Measurements from ENCODE around the gene KDELR1. TPM values are rescaled to one million over a fixed set of nuclear protein-coding genes. Genes with fewer than 3 reads are reported as not detected.

Gene KDELR1
- total RNA-seq, 2 experiments from 2014 or later = 81.5 to 83.8 TPM

GRCh38 chr19:48413879-48414587, 22.7 kb upstream of the KDELR1 start:
- H3K4me3 Mint-ChIP-seq = no peak overlapping the region
- intact Hi-C loops (cut with micrococcal nuclease) = no loop called here

DNA sequence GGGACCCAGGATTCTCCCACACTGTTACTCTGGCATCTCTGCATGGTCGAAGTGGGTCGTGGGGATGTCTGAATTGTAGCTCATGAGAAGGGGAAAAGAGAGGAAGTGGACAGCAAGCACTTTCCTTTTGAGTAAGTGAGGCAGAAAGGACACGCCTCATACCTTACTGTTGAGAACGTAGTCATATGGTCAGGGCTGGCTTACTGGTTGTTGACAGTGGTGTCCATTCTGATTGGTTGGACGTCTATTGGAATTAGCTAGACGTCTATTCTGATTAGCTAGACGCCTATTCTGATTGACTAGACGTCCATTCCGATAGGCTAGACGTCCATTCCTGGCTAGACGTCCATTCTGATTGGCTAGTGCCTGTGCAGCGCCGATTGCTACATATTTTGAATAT, 14.5 kb upstream of the KDELR1 start:
- no peak for DNase-seq
- CTCF ChIA-PET = interaction anchor here (1.2 to 2.4 kb wide), 2 partner anchors 10 to 15 kb away, joined by 3 to 13 read pairs; partner anchors contain the start of gene KDELR1
- no peak overlapping the region for H3K27ac Mint-ChIP-seq
- intact Hi-C loops (cut with micrococcal nuclease) = no loop called here
- no peaks in the 10 kb centered on the region for H3K36me3 Mint-ChIP-seq (ENCODE audit: low read depth)
- H3K9me3 Mint-ChIP-seq = no peaks in the 10 kb centered on the region
- no peak overlapping the region for H3K4me3 Mint-ChIP-seq
- H3K4me1 Mint-ChIP-seq (ENCODE audit: low read depth) = peaks cover 2% of the 10 kb centered on the region
- peaks cover 3% of the 10 kb centered on the region for H3K27me3 Mint-ChIP-seq (ENCODE audit: low read depth)

More at GRCh38 chr19:48413879-48414587, 22.7 kb upstream of the KDELR1 start:
- Mint-ChIP-seq H3K27ac (no peak overlapping the region), H3K36me3 (ENCODE audit: low read depth) (no peaks in the 10 kb centered on the region), H3K27me3 (ENCODE audit: low read depth) (peaks cover 13% of the 10 kb centered on the region), H3K9me3 (no peaks in the 10 kb centered on the region), H3K4me1 (ENCODE audit: low read depth) (peaks cover 24% of the 10 kb centered on the region)
- CTCF ChIA-PET = interaction anchor here (1.1 kb wide), 1 partner anchor 23 kb away, joined by 3 read pairs; the partner anchor contains the start of gene KDELR1
- DNase-seq = no peak

DNA sequence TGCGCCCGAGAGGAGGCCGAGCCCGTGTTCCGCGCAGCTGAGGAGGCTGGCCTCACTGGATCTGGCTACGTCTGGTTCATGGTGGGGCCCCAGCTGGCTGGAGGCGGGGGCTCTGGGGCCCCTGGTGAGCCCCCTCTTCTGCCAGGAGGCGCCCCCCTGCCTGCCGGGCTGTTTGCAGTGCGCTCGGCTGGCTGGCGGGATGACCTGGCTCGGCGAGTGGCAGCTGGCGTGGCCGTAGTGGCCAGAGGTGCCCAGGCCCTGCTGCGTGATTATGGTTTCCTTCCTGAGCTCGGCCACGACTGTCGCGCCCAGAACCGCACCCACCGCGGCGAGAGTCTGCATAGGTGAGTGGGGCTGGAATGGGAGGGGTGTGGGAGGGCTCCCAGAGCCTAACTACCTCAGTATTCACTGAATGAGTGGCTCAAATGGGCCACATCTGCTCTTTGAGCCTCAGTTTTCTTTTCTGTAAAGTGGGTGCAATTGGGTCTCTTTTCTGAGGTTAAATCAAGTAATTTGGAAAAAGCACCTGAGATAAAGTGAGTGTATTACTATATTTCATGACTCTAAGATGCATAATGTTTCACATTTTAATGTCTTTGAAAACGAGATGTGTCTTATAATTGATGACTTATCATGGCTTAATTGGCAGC, 13.8 kb upstream of the KDELR1 start:
- no peak overlapping the region for H3K4me3 Mint-ChIP-seq
- intact Hi-C loops (cut with micrococcal nuclease) = no loop called here

GRCh38 chr19:48403606-48404005, 12.3 kb upstream of the KDELR1 start:
- H3K27me3 Mint-ChIP-seq (ENCODE audit: low read depth) = peaks cover 5% of the 10 kb centered on the region
- no peak overlapping the region for H3K4me3 Mint-ChIP-seq
- CTCF ChIA-PET = interaction anchor here (2.3 kb wide), 1 partner anchor 12 kb away, joined by 9 read pairs; the partner anchor contains the start of gene KDELR1
- DNase-seq = peak; percentile 72
- intact Hi-C loops (cut with micrococcal nuclease) = no loop called here
- H3K4me1 Mint-ChIP-seq (ENCODE audit: low read depth) = peaks cover 11% of the 10 kb centered on the region
- no peaks in the 10 kb centered on the region for H3K36me3 Mint-ChIP-seq (ENCODE audit: low read depth)
- H3K27ac Mint-ChIP-seq = no peak overlapping the region
- peaks cover 5% of the 10 kb centered on the region for H3K9me3 Mint-ChIP-seq

More for the DNA sequence above, 13.8 kb upstream of the KDELR1 start:
- Mint-ChIP-seq H3K27me3 (ENCODE audit: low read depth) (peaks cover 3% of the 10 kb centered on the region), H3K9me3 (no peaks in the 10 kb centered on the region), H3K27ac (no peak overlapping the region), H3K36me3 (ENCODE audit: low read depth) (no peaks in the 10 kb centered on the region), H3K4me1 (ENCODE audit: low read depth) (peaks cover 2% of the 10 kb centered on the region)
- CTCF ChIA-PET = interaction anchor here (0.6 to 2.4 kb wide), 4 partner anchors 11 to 36 kb away, joined by 3 to 13 read pairs (median 6); partner anchors contain the start of gene KDELR1
- no peak for DNase-seq

- H3K4me1 Mint-ChIP-seq (ENCODE audit: low read depth) = peaks cover 22% of the 10 kb centered on the region
These were observed 9.9 kb upstream of the KDELR1 start for GRCh38 chr19:48401287-48401686.

GRCh38 chr19:48400018-48400742, 8.8 kb upstream of the KDELR1 start:
- Mint-ChIP-seq H3K9me3 (peaks cover 5% of the 10 kb centered on the region), H3K27ac (no peak overlapping the region), H3K4me1 (ENCODE audit: low read depth) (peaks cover 30% of the 10 kb centered on the region), H3K27me3 (ENCODE audit: low read depth) (peaks cover 29% of the 10 kb centered on the region), H3K36me3 (ENCODE audit: low read depth) (no peaks in the 10 kb centered on the region), H3K4me3 (no peak overlapping the region)
- DNase-seq = peak; percentile 33
- CTCF ChIA-PET = interaction anchor here (0.6 to 2.7 kb wide), 2 partner anchors 9 to 107 kb away, joined by 3 to 13 read pairs; partner anchors contain the start of gene KDELR1
- intact Hi-C loops (cut with micrococcal nuclease) = no loop called here

More at GRCh38 chr19:48401287-48401686, 9.9 kb upstream of the KDELR1 start:
- Mint-ChIP-seq H3K36me3 (ENCODE audit: low read depth) (no peaks in the 10 kb centered on the region), H3K9me3 (peaks cover 5% of the 10 kb centered on the region), H3K27me3 (ENCODE audit: low read depth) (peaks cover 20% of the 10 kb centered on the region), H3K4me3 (no peak overlapping the region), H3K27ac (no peak overlapping the region)
- no peak for DNase-seq
- intact Hi-C loops (cut with micrococcal nuclease) = no loop called here
- CTCF ChIA-PET = interaction anchor here (2.7 kb wide), 1 partner anchor 10 kb away, joined by 13 read pairs; the partner anchor contains the start of gene KDELR1

- peaks cover 41% of the 10 kb centered on the region for H3K27me3 Mint-ChIP-seq (ENCODE audit: low read depth)
- H3K36me3 Mint-ChIP-seq (ENCODE audit: low read depth) = no peaks in the 10 kb centered on the region
- peak overlapping the region; percentile 48 for H3K4me3 Mint-ChIP-seq
- intact Hi-C loops (cut with micrococcal nuclease) = loop anchor here (1.0 to 5.0 kb wide), 3 partner anchors 70 to 239 kb away; partner anchors contain the start of genes CYTH2 and DBP
- H3K27ac Mint-ChIP-seq = no peak overlapping the region
- DNase-seq = peak; percentile 86
- peaks cover 5% of the 10 kb centered on the region for H3K9me3 Mint-ChIP-seq
- peaks cover 41% of the 10 kb centered on the region for H3K4me1 Mint-ChIP-seq (ENCODE audit: low read depth)
- CTCF ChIA-PET = no interaction called here
These were observed 7.3 kb upstream of the KDELR1 start for GRCh38 chr19:48398375-48399235.

GRCh38 chr19:48398102-48398374, 6.7 kb upstream of the KDELR1 start:
- Mint-ChIP-seq H3K9me3 (peaks cover 5% of the 10 kb centered on the region), H3K27me3 (ENCODE audit: low read depth) (peaks cover 42% of the 10 kb centered on the region), H3K27ac (peak overlapping the region; percentile 42), H3K4me3 (peak overlapping the region; percentile 82), H3K4me1 (ENCODE audit: low read depth) (peaks cover 38% of the 10 kb centered on the region), H3K36me3 (ENCODE audit: low read depth) (no peaks in the 10 kb centered on the region)
- CTCF ChIA-PET = no interaction called here
- intact Hi-C loops (cut with micrococcal nuclease) = loop anchor here (1.0 to 5.0 kb wide), 3 partner anchors 71 to 239 kb away; partner anchors contain the start of genes CYTH2 and DBP
- no peak for DNase-seq

DNA sequence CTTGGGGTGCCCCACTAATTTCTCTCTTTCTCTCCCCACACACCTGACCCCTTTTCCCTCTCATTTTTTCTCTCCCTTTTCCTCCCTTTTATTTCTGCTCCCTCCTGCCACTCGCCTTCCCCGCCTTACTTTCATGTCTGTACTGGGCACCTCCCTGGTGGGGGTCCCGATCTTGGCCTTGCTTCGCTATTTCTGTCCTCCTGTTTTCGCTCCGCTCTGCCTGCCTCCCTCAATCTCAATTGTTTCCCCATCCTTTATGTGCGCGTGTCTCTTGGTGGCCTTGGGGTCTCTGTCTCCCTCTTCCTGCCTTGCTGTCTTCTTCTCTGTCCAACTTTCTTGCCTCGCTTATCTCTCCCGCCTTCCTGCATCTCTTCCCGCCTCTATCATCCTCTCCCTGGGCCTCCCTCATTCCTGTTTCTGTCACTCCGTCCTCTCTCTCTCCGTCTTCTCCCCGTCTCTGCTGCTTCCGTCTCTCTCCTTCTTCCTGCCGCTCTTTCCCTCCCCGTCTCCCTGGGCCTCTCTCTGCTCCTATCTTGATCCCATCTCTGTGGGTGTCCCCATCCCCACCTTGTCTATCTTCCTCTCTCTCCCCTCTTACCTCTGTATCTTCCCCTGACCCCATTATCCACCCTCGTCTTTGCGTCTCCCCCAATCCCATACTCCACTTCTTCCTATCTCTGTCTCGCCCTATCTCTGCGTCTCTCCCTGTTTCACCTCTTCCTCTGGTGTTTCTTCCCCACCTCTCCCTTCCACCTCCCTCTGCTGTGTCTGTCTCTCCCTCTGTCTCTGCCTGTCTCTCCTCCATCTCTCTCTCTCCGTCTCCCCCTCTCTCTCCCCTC, 6.1 kb upstream of the KDELR1 start:
- Mint-ChIP-seq H3K4me1 (ENCODE audit: low read depth) (peaks cover 41% of the 10 kb centered on the region), H3K36me3 (ENCODE audit: low read depth) (no peaks in the 10 kb centered on the region), H3K9me3 (peaks cover 5% of the 10 kb centered on the region), H3K27me3 (ENCODE audit: low read depth) (peaks cover 45% of the 10 kb centered on the region), H3K4me3 (peak overlapping the region; percentile 82), H3K27ac (peak overlapping the region; percentile 42)
- intact Hi-C loops (cut with micrococcal nuclease) = loop anchor here (1.0 to 5.0 kb wide), 3 partner anchors 71 to 240 kb away; partner anchors contain the start of genes CYTH2 and DBP
- CTCF ChIA-PET = no interaction called here
- no peak for DNase-seq

- intact Hi-C loops (cut with micrococcal nuclease) = loop anchor here (5.0 kb wide), 1 partner anchor 96 kb away; no protein-coding TSS in a partner anchor
- CTCF ChIA-PET = no interaction called here
- DNase-seq = no peak
- Mint-ChIP-seq H3K4me3 (no peak overlapping the region), H3K27ac (no peak overlapping the region), H3K9me3 (peaks cover 5% of the 10 kb centered on the region), H3K27me3 (ENCODE audit: low read depth) (peaks cover 45% of the 10 kb centered on the region), H3K4me1 (ENCODE audit: low read depth) (peaks cover 43% of the 10 kb centered on the region), H3K36me3 (ENCODE audit: low read depth) (no peaks in the 10 kb centered on the region)
These were observed 5.4 kb upstream of the KDELR1 start for GRCh38 chr19:48396824-48397176.

Measured in activated naive CD4-positive, alpha-beta T cell treated with anti-CD3 and anti-CD28 coated beads for 36 hours (primary cell).